NB4 (cell line): ENCODE measurements around the gene ARHGAP4.
A peak's percentile ranks its signal among the peaks of the same experiment; 100 is the strongest.

Experiments used
- DNase-seq: peaks from one replicate; pipeline ENCODE4 v3.0.0; 2010; ENCODE audit warnings: low read depth
- H3K4me3 ChIP-seq: one replicate; pipeline ENCODE4 v1.5.1; 2011; ENCODE audit warnings: mild to moderate bottlenecking, low read depth, low read length, moderate library complexity
- MYC ChIP-seq: IDR thresholded peaks from 2 replicates; pipeline ENCODE4 v1.6.1; 2011; ENCODE audit warnings: low read depth, low read length
- POLR2A ChIP-seq: IDR thresholded peaks from 2 replicates; pipeline ENCODE4 v1.6.1; 2011; ENCODE audit warnings: mild to moderate bottlenecking; ENCODE audit not compliant: insufficient read length; ENCODE audit errors: extremely low read depth
- TF ChIP-seq, protein P1 (sequence below): IDR thresholded peaks from one replicate; pipeline ENCODE4 v1.5.1; 2012; ENCODE audit warnings: low read depth, low read length
- TF ChIP-seq, protein P2 (sequence below): IDR thresholded peaks from 2 replicates; pipeline ENCODE4 v1.6.1; 2011; ENCODE audit warnings: low read depth, low read length

The ARHGAP4 gene

DNA sequence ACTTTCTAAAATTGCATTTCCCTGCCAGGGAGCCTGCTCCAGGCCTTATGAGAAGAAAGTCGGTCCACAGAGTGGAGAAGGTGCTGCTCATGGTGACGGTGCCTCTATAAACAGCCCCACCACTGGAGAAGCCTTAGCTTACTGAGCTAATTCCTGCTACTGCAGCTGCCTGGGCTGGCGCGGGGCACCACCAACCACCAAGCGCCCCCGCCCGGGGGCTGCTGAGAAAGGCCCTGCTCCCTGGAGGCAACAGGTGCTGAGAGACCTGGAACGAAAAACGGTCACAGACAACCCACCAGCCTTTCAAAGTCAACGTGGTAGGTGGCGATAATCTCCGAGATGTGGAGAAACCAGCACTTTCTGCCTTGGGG lies 42.7 kb upstream of the ARHGAP4 start:
- TF ChIP-seq, protein P1, sequence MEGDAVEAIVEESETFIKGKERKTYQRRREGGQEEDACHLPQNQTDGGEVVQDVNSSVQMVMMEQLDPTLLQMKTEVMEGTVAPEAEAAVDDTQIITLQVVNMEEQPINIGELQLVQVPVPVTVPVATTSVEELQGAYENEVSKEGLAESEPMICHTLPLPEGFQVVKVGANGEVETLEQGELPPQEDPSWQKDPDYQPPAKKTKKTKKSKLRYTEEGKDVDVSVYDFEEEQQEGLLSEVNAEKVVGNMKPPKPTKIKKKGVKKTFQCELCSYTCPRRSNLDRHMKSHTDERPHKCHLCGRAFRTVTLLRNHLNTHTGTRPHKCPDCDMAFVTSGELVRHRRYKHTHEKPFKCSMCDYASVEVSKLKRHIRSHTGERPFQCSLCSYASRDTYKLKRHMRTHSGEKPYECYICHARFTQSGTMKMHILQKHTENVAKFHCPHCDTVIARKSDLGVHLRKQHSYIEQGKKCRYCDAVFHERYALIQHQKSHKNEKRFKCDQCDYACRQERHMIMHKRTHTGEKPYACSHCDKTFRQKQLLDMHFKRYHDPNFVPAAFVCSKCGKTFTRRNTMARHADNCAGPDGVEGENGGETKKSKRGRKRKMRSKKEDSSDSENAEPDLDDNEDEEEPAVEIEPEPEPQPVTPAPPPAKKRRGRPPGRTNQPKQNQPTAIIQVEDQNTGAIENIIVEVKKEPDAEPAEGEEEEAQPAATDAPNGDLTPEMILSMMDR = peak; percentile 38
- no peak for TF ChIP-seq MYC
- peak; percentile 74 for DNase-seq
- peak overlapping the region; percentile 90 for H3K4me3 ChIP-seq

DNA sequence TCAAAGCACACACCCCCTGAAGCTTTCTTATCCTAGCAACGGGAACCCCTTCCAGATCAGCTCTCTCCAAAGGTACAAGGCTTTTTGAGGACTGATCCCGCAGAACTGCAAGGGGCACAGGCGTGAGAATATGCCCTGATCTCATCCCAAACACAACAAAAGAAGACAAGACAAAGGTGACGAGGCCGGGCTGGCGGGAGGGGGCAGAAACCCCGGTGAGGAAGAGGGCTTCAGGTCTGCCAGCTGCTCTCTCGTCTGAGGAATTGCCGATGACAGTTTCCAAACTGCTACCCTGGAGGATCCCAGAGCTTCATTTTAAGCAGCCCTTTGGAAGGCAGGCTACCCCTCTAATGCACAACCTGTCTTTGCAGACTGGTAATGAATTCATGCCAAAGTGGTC lies 42.2 kb upstream of the ARHGAP4 start:
- peak overlapping the region; percentile 90 for H3K4me3 ChIP-seq
- TF ChIP-seq, protein P2, sequence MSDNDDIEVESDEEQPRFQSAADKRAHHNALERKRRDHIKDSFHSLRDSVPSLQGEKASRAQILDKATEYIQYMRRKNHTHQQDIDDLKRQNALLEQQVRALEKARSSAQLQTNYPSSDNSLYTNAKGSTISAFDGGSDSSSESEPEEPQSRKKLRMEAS = no peak
- TF ChIP-seq, protein P1 = no peak
- TF ChIP-seq MYC = no peak
- no peak for TF ChIP-seq POLR2A
- no peak for DNase-seq

DNA sequence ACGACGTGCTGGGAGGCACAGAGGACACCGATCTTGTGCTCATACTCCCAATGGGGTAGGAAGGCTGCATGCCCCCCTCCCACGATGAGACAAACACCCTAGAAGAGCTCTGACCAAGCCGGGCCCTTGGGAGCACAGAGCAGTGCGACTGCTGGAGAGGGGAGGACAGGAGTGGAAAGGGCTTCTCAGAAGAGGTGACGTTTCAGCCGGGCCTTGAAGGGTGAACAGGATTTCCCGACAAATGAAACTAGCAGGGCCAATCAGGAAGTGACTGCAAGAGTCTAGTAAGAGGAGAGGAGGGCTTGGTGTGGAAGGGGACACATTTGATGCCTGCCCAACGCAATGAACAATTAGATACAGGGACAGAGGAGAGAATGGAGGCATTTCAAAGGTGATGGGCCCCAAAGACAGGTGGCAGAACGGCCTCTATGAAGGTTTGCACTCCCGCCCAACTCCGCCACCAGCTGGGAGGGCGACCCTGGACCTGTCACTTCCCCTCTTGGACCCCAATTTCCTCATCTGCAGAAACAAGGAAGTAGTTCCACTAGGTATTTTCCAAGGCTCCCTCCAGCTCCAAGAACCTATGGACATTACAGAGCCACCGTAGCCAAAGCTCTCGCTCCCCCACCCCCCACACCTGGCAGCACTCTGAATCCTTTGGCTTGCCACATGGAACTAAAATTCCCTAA lies 41.6 kb upstream of the ARHGAP4 start:
- H3K4me3 ChIP-seq = peak overlapping the region; percentile 90
- TF ChIP-seq, protein P2 = no peak
- peak; percentile 59 for DNase-seq

DNA sequence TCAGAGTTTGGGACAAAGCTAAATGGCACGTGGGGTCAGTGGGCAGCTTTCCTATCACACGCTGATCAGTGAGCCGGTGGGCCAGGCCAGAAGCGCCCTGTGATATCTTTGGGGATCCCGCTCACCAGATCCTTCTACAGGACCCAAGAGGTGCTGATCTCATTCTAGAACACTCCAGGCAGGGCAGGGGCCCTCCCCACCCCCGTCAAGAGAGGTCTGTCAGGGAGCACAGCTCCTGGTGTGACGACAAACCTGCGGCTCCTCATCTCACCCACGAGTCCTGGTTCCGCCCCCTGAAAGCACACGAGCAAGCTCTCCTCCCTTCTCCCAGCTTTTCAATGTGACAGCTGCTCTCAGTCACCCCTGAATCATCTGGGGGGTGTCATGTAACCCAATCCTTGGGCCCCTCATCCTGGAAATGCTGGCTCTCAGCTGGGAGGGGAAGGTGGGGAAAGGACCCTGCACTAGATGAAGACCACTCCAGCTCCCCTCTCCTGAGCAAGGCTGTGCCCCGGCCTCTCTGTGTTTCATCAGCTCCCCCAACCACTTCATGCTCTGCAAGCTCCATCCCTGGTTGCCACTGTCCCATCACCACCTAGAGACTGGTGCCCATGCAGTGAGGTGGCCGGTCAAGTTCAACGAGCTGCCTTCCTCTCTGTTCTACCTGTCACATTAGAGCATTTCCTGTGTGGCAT lies 40.9 kb upstream of the ARHGAP4 start:
- no peak for DNase-seq
- TF ChIP-seq POLR2A (no peak), MYC (no peak)
- TF ChIP-seq, protein P2 = no peak
- TF ChIP-seq, protein P1 = no peak
- peak overlapping the region; percentile 90 for H3K4me3 ChIP-seq

DNA sequence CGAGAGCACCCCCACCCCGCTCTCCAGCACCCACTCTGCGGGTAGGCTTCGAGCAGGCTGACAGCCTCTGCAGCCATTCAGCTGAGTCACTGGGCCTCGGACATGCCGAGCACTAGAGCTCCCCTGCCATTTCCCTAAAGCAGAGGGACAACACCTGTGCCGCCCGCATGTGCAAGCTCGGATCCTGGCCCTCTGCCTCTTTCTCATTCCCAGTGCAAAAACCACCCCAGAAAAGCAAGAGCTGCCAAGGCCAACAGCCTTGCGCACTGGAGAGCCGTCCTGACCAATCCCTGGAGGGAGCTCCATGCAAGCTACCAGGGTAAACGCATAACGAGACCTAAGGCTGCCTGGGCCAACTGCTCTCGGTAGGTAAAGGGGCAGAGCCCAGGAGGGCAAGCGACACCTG lies 40.2 kb upstream of the ARHGAP4 start:
- no peak overlapping the region for H3K4me3 ChIP-seq
- TF ChIP-seq POLR2A (no peak), MYC (no peak)
- TF ChIP-seq, protein P2 = no peak
- TF ChIP-seq, protein P1 = no peak

DNA sequence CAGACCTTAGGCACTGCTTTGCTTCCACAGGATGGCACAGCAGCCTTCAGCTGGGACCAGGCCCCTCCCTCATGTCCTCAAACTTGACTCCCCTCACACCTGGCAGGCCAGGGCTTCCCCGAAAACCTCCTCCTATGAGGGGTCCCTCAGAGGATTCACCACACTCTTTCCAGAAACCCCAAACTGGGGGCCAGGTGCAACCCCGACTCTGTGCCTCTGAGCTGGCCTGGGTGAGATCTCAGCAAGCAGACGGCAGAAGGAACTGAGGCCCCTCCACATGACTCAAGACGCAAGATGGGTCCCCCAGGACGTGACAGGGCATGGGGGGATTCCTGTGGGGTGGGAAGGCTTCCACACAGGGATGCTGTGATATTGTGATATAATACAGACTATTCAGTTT lies 39.3 kb upstream of the ARHGAP4 start:
- TF ChIP-seq, protein P1 = no peak
- TF ChIP-seq, protein P2 = no peak
- no peak for TF ChIP-seq MYC
- TF ChIP-seq POLR2A = no peak
- DNase-seq = no peak
- no peak overlapping the region for H3K4me3 ChIP-seq

More for the DNA sequence above, 40.2 kb upstream of the ARHGAP4 start:
- DNase-seq = no peak
